Left colon (tissue), 2 donors: ENCODE results near the gene MCTP2. TPM values are rescaled to one million over a fixed set of nuclear protein-coding genes. Genes with fewer than 3 reads are reported as not detected.

Source experiments
- ATAC-seq: fragments of 200-7000 bp; cut with Tn5 transposase; one replicate; pipeline ENCODE4 v1.9.1; 2020; ENCODE audit warnings: mild to moderate bottlenecking, moderate library complexity
- DNase-seq, 2 donors: peaks; one replicate each; pipeline ENCODE4 v3.0.0-alpha.2; 2020
- intact Hi-C, 2 donors: fragments of 100-400 bp; cut with DNase I in 1 of 2; cut with micrococcal nuclease in 1 of 2; formaldehyde crosslinking; loops; one replicate each; pipeline versions ENCODE4 v1.11.2 to v1.14.0; 2022; cut with DNase I, micrococcal nuclease
- total RNA-seq, 2 donors: library from RNA; stranded (reverse); fragmentation: NEBNext Ultra II Directional; extraction: Animal tissue kit (Norgen Biotek cat#: 25700); gene quantifications; one replicate each; pipeline ENCODE4 v1.2.1, GENCODE V29; 2021
- donor health status: DM: no; HTN: no; CAD: no.
- donor health status: DM: yes; HTN: yes; CAD: no.

MCTP2 gene
- total RNA-seq, 2 donors from 2014 or later: 64.8 to 103 TPM

- DNase-seq (no peak), ATAC-seq (no peak)
- intact Hi-C loops: no loop called here
These were observed 300.9 kb downstream of the MCTP2 start for GRCh38 chr15:94532226-94532625.
